22Rv1 (cell line): Measurements from ENCODE around the gene SPACA9.

Experiments used
- H3K27ac ChIP-seq: fragments of 450-650 bp; 2 replicates; pipeline ENCODE4 v1.5.1; 2017
- ZFX ChIP-seq: fragments of 450-650 bp; IDR thresholded peaks from 2 replicates; pipeline ENCODE4 v1.6.1; 2017; ENCODE audit warnings: antibody characterized with exemption, borderline replicate concordance
- TF ChIP-seq, protein P1 (sequence below): fragments of 450-650 bp; IDR thresholded peaks from 2 replicates; pipeline ENCODE4 v1.5.1; 2017; ENCODE audit warnings: mild to moderate bottlenecking

Gene SPACA9

DNA sequence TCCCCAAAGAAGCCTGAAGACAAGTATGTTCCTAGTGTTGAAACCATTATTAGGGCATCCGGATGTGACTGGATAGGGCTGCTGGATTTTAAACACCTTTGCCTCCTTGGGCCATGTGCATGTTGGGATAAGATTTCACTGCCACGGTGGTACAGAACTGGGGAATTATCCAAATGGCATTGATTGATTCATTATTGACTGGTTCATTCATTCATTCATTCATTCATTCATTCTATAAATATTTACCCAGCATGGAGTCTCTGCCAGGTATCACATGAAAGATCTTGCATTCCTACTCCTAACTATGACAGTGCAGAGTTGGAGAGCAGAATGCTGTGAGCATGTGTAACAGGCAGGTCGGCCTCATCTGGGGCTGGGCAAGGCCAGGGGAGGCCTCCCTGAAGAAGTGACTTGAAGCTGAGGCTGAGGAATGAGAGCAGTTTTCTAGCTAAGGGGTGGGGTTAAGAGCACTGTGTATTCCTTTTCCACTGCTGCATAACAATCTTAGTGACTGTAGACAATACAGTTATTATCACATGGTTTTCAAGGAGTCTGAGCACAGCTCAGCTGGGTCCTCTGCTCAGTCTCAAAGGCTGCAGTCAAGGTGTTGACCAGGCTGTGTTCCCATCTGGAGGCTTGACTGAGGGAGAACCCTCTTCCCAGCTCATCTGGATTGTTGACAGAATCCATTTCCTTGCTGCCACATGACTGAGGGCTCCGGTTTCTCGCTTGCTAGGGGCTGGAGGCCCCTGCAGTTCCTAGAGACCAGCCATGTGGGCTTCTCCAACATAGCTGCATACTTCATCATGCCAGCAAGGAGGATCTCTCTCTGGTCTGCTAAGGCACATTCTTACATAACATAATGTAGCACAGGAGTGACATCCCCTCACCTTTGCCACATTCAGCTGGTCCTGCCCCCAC lies 36.3 kb upstream of the SPACA9 start:
- no peak overlapping the region for H3K27ac ChIP-seq
- TF ChIP-seq, protein P1, sequence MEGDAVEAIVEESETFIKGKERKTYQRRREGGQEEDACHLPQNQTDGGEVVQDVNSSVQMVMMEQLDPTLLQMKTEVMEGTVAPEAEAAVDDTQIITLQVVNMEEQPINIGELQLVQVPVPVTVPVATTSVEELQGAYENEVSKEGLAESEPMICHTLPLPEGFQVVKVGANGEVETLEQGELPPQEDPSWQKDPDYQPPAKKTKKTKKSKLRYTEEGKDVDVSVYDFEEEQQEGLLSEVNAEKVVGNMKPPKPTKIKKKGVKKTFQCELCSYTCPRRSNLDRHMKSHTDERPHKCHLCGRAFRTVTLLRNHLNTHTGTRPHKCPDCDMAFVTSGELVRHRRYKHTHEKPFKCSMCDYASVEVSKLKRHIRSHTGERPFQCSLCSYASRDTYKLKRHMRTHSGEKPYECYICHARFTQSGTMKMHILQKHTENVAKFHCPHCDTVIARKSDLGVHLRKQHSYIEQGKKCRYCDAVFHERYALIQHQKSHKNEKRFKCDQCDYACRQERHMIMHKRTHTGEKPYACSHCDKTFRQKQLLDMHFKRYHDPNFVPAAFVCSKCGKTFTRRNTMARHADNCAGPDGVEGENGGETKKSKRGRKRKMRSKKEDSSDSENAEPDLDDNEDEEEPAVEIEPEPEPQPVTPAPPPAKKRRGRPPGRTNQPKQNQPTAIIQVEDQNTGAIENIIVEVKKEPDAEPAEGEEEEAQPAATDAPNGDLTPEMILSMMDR, result no peak
- no peak for TF ChIP-seq ZFX

DNA sequence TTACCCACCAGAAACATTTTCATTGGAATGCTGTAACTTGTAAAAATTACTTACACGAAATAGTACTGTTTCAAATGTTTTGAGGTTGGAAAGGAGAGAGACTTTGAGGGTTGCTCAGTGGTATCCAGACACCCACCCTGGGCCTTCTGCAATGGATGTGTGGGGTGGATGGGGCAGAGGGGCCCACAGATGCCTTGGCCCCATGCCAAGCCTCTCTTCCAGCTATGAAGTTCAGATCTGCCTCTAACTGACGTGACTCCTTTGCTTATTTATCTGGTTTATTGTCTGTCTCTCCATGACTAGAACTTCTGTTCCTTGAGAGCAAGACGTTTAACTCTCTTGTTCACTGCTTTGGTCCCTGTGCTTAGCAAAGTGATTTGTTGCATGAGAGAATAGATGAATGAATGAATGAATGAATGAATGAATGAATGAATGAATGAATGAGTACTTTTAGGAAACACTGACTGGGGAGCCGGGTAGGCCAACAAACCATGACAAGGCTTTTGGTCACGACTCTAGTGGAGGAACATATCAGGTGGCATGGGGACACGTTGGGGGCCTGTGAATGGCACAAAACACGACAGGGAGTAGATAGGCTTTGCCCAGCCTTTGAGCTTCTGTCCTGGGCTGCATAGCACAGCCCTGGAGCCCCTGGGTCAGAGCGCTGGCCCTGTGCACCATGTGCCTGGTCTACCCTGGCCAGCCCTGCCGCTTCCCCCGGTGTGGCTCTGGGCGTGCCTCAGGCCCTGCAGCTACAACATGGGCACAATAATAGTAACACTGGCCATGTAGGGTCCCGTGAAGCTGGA lies 32.4 kb upstream of the SPACA9 start:
- no peak overlapping the region for H3K27ac ChIP-seq
- no peak for TF ChIP-seq ZFX
- TF ChIP-seq, protein P1, result no peak

DNA sequence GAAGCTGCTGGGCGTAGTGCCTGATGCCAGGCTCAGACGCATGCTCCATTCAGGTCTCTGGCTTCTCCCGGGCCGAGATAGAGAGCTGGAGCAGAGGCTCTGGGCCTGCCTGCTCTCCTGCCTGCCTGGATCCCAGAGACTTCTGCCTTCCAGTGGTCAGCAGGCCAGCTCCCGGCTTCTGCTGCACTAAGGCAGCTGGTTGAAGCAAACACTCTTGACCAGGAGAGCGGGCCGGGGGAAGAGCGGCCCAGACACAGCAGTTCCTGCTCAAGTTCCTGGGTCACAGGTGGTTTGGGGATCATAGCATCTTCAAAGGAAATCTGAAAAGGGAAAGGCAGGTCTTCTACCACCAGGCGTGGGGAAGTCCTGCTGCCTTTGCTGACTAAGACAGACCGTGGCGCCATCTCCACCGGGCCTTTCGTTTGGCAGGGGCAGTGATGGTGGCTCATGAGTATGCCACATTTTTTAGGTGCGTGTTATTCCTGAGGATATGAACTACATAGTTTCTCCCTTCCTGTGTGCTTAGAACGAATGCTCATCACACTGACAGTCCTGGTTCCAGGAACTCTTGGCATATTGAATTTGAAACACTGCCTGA lies 31.7 kb upstream of the SPACA9 start:
- H3K27ac ChIP-seq, result no peak overlapping the region
- TF ChIP-seq ZFX, result no peak
- TF ChIP-seq, protein P1, result no peak

DNA sequence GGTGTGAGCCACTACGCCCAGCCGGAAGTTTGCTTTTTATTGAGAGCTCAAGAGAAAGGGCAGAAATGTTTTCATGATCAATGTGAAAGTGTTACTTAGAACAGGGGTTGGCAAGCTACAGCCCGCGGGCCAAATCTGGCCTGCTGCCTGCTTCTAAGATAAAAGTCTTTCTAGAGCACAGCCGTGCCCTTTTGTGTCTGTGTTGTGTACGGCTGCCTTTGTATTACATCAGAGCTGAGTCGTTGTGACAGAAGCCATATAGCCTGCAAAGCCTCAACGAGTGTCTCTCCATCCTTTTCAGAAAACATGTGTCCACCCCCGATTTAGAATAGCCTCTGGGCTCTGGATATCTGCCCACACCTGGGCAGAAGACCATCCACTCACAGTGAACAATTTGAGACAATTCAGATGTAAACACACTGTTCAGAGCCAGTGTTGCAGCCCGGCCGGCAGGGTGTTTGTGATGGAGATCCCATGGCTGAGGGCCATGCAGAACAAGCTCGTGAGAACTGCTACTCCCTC lies 29.5 kb upstream of the SPACA9 start:
- H3K27ac ChIP-seq, result no peak overlapping the region
- TF ChIP-seq, protein P1, result no peak
- TF ChIP-seq ZFX, result no peak

DNA sequence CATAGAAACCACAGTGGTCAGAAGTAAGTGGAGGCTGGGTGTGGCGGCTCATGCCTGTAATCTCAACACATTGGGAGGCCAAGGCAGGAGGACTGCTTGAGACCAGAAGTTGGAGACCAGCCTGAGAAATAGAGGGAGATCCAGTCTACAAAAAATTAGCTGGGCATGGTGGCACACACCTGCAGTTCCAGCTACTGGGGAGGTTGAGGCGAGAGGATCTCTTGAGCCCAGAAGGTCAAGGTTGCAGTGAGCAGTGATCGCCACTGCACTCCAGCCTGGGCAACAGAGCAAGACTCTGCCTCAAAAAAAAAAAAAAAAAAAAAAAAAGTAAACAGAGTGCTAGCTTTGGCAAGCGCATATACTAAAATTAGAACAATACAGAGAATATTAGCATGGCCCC lies 25.2 kb upstream of the SPACA9 start:
- TF ChIP-seq ZFX, result no peak
- TF ChIP-seq, protein P1, result no peak
- no peak overlapping the region for H3K27ac ChIP-seq

DNA sequence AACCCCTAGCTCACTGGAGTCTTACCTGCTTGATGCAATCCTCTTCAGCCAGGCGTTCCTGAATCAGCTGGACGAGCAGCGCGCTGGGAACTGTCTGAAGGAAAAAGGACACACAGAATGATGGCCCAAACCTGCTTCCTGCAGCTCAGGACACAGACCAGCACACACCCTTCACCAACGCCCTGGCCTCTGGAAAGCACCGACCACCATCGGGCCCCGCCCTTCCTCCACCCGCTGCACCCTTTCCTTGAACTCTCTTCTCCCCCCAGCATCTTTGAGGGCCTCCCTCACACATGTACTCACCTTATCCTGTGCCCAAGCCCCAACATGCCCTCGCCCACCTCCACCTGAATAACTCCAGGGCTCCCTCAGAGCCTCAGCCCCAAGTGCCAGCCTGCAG lies 23.9 kb upstream of the SPACA9 start:
- TF ChIP-seq ZFX, result no peak
- TF ChIP-seq, protein P1, result no peak
- H3K27ac ChIP-seq, result no peak overlapping the region
